Suprapubic skin (tissue), 4 donors: Measurements from ENCODE around the gene STX16. TPM values are rescaled to one million over a fixed set of nuclear protein-coding genes. Genes with fewer than 3 reads are reported as not detected.
A peak's percentile ranks its signal among the peaks of the same experiment; 100 is the strongest.

Source experiments
- DNase-seq, 2 donors: peaks; one replicate each; pipeline ENCODE4 v3.0.0-alpha.2; 2019; ENCODE audit warnings: low spot score in 2 of 2
- H3K27ac ChIP-seq: fragments of 200-600 bp; sonication (generic); one replicate; pipeline ENCODE4 v1.5.1; 2019
- H3K27me3 ChIP-seq: fragments of 200-600 bp; sonication (generic); one replicate; pipeline ENCODE4 v1.5.1; 2019
- H3K36me3 ChIP-seq: fragments of 200-600 bp; sonication (generic); one replicate; pipeline ENCODE4 v1.5.1; 2019
- H3K4me1 ChIP-seq: fragments of 200-600 bp; sonication (generic); one replicate; pipeline ENCODE4 v1.5.1; 2019
- H3K4me3 ChIP-seq: fragments of 200-600 bp; sonication (generic); one replicate; pipeline ENCODE4 v1.5.1; 2019; ENCODE audit warnings: mild to moderate bottlenecking
- H3K9me3 ChIP-seq: fragments of 200-600 bp; sonication (generic); one replicate; pipeline ENCODE4 v1.5.1; 2019
- EP300 ChIP-seq: sonication (generic); formaldehyde crosslinking; IDR thresholded peaks from one replicate; pipeline ENCODE4 v1.6.1; 2017; ENCODE audit warnings: antibody characterized with exemption
- POLR2A ChIP-seq, 2 donors: fragments of 450-650 bp; IDR thresholded peaks; one replicate each; pipeline ENCODE4 v1.6.1; 2017; ENCODE audit warnings: antibody characterized with exemption in 2 of 2, mild to moderate bottlenecking in 2 of 2, moderate library complexity in 2 of 2
- POLR2AphosphoS5 ChIP-seq, 3 donors: sonication (generic); formaldehyde crosslinking; IDR thresholded peaks; one replicate each; pipeline ENCODE4 v1.6.1; 2017; ENCODE audit warnings: antibody characterized with exemption in 3 of 3
- WGBS: methylation state at CpG from one replicate; pipeline ENCODE4 v1.1.5; 2018; 5-methylcytosine and 5-hydroxymethylcytosine counted together
- total RNA-seq, 4 donors: library from RNA; depleted of rRNA; stranded (reverse); fragments of >200 nt; gene quantifications; one replicate each; pipeline ENCODE4 v1.1.0, GENCODE V29; 2016
- TF ChIP-seq, protein P1 (sequence below), 2 donors: fragments of 200-600 bp in 1 of 2; fragments of 450-650 bp in 1 of 2; sonication (generic) in 1 of 2; IDR thresholded peaks; one replicate each; pipeline ENCODE4 v1.5.1; 2016 to 2019; ENCODE audit warnings: antibody characterized with exemption in 2 of 2, mild to moderate bottlenecking in 1 of 2, moderate library complexity in 1 of 2

The STX16 gene
- total RNA-seq, 4 donors from 2014 or later: 35.6 to 138 (median 50.9) TPM

DNA sequence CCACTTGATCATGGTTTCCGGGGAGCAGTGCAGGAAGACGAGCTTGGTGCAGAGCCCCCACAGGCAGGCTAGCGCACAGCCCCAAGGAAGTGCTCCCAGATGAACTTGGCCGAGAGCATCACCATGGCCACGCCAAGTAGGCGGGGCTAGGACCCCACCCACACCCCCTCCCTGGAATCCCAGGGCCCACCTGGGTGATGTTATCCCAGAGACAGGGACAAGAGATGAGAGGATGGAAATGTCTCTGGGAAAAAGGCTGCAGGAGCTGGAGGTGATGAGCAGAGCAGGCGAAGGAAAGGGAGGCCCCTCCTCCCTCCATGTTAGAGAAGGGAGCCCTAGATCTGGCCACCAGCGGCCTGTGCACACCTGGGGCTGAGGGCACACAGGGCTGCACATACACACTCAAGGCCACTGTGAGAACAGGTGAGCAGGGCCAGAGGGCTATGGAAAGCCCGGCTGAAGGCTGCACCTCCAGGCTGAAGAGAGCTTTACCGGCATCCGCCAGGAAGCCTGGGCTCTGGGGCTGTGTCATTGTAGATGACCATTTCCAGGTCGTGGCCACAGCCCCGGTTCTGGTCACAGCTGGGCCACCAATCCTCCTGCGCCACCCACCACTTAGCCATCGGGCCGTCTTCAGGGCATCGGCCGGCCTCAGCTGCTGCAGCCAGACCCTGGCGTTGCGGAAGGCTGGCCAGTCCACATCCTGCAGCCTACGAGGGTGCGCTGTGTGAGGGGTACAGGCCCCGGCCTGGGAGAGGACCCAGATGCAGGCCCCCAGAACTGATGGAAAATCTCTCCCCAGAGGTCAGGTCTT, 66.4 kb downstream of the STX16 start:
- H3K36me3 ChIP-seq: peaks cover 32% of the 10 kb centered on the region
- H3K4me1 ChIP-seq: no peaks in the 10 kb centered on the region
- H3K27ac ChIP-seq: no peak overlapping the region
- TF ChIP-seq, protein P1, sequence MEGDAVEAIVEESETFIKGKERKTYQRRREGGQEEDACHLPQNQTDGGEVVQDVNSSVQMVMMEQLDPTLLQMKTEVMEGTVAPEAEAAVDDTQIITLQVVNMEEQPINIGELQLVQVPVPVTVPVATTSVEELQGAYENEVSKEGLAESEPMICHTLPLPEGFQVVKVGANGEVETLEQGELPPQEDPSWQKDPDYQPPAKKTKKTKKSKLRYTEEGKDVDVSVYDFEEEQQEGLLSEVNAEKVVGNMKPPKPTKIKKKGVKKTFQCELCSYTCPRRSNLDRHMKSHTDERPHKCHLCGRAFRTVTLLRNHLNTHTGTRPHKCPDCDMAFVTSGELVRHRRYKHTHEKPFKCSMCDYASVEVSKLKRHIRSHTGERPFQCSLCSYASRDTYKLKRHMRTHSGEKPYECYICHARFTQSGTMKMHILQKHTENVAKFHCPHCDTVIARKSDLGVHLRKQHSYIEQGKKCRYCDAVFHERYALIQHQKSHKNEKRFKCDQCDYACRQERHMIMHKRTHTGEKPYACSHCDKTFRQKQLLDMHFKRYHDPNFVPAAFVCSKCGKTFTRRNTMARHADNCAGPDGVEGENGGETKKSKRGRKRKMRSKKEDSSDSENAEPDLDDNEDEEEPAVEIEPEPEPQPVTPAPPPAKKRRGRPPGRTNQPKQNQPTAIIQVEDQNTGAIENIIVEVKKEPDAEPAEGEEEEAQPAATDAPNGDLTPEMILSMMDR (IDR thresholded peaks at IDR 0.05): no peak
- no peak for TF ChIP-seq EP300
- TF ChIP-seq POLR2A (IDR thresholded peaks at IDR 0.05): no peak
- no peak for TF ChIP-seq POLR2AphosphoS5 (IDR thresholded peaks at IDR 0.05)
- H3K9me3 ChIP-seq: no peaks in the 10 kb centered on the region
- peak in 1 of 2 donors; percentile 48 for DNase-seq
- no peak overlapping the region for H3K4me3 ChIP-seq
- 89% methylated on average over 9 of the region's 23 CpGs for WGBS
- H3K27me3 ChIP-seq: peaks cover under 1% of the 10 kb centered on the region

DNA sequence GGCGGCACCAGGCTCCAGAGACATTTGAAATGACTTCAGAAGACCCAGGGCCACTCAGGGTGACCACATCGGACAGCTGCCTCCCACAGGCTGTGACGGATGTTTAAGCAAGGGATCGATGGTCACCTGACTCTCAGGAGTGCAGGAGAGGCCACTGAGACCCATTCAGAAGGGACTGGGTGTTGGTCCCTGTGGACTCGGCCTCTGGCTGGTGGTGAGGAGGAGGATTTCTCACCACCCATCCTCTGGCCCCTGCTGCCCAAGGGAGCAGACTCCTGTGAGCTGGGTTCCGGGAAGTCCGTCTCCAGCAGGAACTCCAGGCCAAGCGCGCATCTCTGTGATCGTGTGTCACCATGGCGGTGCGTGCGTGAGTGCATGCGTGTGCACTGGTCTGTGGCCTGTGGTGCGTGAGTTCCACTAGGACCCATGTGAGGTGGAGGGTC, 67.1 kb downstream of the STX16 start:
- no peaks in the 10 kb centered on the region for H3K9me3 ChIP-seq
- WGBS: 96% methylated on average over 10 of the region's 15 CpGs

DNA sequence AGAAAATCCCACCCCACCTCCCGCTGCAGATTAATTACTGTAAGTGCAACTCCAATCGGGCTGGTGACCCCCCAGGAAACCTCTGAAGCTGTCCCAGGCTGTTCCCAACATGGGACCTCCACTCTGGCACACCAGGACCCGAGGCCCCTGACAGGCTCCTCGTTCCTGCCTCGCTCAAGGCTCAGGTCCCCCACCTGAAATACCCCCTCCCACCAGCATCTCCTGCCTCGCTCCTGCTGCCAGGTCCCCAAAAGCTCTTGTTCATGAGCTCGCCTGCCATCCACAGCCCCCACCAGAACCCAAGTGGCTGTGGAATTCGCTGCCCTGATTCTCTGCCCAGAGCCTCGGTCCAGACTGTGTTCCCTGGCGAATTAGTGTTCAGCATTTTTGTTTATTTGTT, 67.6 kb downstream of the STX16 start:
- Histone ChIP-seq H3K4me1 (no peaks in the 10 kb centered on the region), H3K4me3 (no peak overlapping the region), H3K27me3 (peaks cover 13% of the 10 kb centered on the region), H3K9me3 (no peaks in the 10 kb centered on the region), H3K27ac (no peak overlapping the region), H3K36me3 (peaks cover 21% of the 10 kb centered on the region)
- DNase-seq: peak; percentile 43 to 65
- 82% methylated on average over 9 of the region's 10 CpGs for whole genome bisulfite sequencing
- no peak for TF ChIP-seq EP300
- no peak for TF ChIP-seq POLR2AphosphoS5 (IDR thresholded peaks at IDR 0.05)
- no peak for TF ChIP-seq POLR2A (IDR thresholded peaks at IDR 0.05)
- TF ChIP-seq, protein P1 (IDR thresholded peaks at IDR 0.05): no peak

More for the DNA sequence above, 67.1 kb downstream of the STX16 start:
- Histone ChIP-seq H3K36me3 (peaks cover 26% of the 10 kb centered on the region), H3K4me3 (no peak overlapping the region), H3K27me3 (peaks cover 7% of the 10 kb centered on the region), H3K27ac (no peak overlapping the region), H3K4me1 (no peaks in the 10 kb centered on the region)
- DNase-seq: peak in 1 of 2 donors; percentile 50
- no peak for TF ChIP-seq EP300
- TF ChIP-seq POLR2A (IDR thresholded peaks at IDR 0.05): no peak
- TF ChIP-seq POLR2AphosphoS5 (IDR thresholded peaks at IDR 0.05): no peak
- TF ChIP-seq, protein P1 (IDR thresholded peaks at IDR 0.05): no peak

DNA sequence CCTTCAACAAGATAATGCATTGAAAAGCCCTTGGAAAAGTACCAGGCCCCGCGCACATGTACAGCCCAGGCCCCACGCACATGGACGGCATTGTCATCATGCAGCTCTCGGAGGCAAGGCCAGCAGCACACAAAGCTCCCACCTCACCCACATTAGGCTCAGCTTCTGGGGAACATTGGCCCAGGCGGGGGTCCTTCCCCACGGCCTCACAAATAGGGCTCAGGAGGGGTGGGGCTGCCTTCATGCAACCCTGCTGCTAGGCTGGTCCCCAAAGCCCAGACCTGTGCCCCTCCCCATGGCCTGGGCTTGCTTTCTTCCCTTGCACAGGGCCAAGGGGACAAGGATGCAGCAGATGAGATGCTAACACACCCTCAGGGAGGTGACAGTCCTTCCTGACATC, 68.2 kb downstream of the STX16 start:
- H3K27ac ChIP-seq: no peak overlapping the region
- WGBS: 81% methylated on average over 7 of the region's 7 CpGs
- H3K27me3 ChIP-seq: peaks cover 15% of the 10 kb centered on the region
- H3K4me3 ChIP-seq: no peak overlapping the region
- peak; percentile 44 to 71 for DNase-seq
- no peaks in the 10 kb centered on the region for H3K9me3 ChIP-seq
- no peak for TF ChIP-seq POLR2AphosphoS5 (IDR thresholded peaks at IDR 0.05)
- TF ChIP-seq, protein P1 (IDR thresholded peaks at IDR 0.05): no peak
- H3K36me3 ChIP-seq: peaks cover 16% of the 10 kb centered on the region
- H3K4me1 ChIP-seq: no peaks in the 10 kb centered on the region

DNA sequence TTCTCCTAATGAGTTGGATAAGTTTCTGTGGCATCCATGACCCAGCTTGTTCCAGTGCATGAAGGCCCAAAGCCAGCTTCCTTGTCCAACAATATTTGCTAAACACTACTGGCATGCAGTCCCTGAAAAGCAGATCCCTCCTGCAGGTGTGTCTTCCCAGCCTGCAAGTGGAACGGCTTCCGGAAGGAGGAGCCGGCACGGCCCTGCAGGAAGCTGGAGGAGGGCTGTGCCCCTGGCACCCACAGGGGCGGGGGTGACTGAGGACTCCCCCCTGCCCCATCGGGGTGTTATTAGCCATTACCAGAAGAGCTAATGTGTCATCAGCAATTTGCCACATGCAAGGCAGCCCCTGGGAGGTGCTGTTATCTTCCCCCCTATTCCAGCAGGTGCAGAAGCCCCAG, 68.9 kb downstream of the STX16 start:
- H3K27ac ChIP-seq: no peak overlapping the region
- DNase-seq: peak in 1 of 2 donors; percentile 37
- WGBS: 40% methylated on average over 1 of the region's 6 CpGs
- TF ChIP-seq, protein P1 (IDR thresholded peaks at IDR 0.05): no peak
- H3K4me1 ChIP-seq: no peaks in the 10 kb centered on the region
- peaks cover 8% of the 10 kb centered on the region for H3K36me3 ChIP-seq
- peaks cover 15% of the 10 kb centered on the region for H3K27me3 ChIP-seq
- no peaks in the 10 kb centered on the region for H3K9me3 ChIP-seq
- no peak overlapping the region for H3K4me3 ChIP-seq
